CD4-positive, alpha-beta T cell treated with Interferon gamma for 1 hour (primary cell): Measurements from ENCODE around the gene PSMD10.

Experiments used
- DNase-seq: peaks from one replicate; pipeline ENCODE4 v3.0.0-alpha.2; 2020

PSMD10 gene

GRCh38 chrX:108091264-108091877 is at the start of gene PSMD10, which contains the start of gene ATG4A:
Gene PSMD10, minus strand, starts transcription at chrX:108091542. Its CDS starts 22 bp downstream, at chrX:108091520.
Gene ATG4A, plus strand, starts transcription at chrX:108091778. Its CDS starts 49 bp downstream, at chrX:108091827.
- peak; percentile 90 for DNase-seq

DNA sequence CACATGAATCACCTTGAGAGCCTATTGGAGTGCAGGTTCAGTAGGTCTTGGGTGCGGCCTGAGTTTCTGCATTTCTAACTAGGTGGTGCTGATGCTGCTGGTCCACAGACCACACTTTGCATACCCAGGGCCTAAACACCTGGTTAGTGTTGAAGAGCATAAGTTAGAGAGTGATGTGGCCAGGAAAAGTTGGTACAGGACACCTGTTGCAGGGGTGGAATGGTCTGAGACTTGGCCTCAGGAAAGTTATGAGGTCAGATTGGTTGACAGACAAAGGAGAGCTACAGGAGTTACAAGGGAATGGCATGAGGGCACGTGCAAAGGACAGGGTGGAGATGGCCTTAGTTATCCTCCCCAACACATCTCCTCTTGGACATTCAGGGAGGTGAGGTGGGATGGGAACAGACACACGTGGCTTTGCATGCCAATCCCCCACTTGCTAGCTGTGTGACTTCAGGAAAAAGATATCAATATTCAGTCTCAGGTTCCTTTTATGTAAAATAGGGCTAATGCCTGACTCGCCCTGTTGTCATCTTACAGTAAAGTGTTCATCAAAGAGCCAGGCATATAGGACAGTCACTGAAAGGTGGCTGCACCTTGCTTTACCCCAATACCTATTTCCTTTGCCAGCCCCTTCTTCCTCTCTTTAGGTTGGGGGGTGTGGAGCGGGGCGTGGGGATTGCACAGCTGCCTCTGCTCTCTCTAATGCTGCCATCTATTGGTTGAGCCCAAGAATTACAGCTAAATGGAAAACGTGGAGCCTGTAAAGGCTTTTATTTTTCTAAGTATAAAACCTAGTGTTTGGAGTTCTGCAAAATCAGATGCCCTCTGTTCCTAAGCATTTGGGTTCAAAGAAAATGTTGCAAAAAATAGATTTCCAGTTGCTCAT is 47.7 kb upstream of the PSMD10 start:
- no peak for DNase-seq

- DNase-seq, result no peak
Observed at GRCh38 chrX:108134724-108135123, 43.4 kb upstream of the PSMD10 start.

- no peak for DNase-seq
Observed at GRCh38 chrX:108132876-108133275, 41.5 kb upstream of the PSMD10 start.

DNA sequence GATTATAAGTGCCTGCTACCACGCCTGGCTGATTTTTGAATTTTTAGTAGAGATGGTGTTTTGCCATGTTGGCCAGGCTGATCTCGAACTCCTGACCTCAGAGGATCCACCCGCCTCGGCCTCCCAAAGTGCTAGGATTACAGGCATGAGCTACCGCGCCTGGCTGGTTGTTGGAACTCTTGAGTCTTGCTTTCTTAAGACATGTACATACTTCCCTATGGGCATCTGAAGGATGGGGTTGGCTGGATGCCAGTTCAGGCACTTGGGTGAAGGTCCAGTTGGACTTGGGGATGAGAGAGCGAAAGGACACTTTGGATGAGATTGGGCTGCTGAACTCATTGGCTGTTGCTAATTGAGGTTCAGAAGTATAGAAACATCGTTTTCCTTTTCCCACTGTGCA is 40.7 kb upstream of the PSMD10 start:
- no peak for DNase-seq

- DNase-seq, result no peak
Observed at GRCh38 chrX:108131471-108131870, 40.1 kb upstream of the PSMD10 start.

DNA sequence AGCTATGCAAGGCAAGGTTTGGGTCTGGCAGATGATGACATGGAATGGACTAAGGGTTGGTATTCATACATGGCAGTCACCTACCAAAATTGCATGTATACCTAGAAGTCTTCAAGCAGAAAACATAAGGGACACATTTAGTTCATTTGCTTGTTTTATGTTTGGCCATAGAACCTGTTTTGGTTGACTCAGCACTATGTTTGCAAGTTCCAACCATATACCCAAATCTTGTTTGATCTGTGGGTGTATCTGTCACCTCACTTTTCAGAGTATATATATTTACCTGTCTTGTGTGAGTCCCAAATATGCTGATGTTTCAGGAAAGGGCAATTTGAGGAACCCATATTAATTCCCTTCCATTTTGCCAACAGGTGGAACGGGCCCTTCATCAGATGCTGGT is 39.5 kb upstream of the PSMD10 start:
- no peak for DNase-seq

DNA sequence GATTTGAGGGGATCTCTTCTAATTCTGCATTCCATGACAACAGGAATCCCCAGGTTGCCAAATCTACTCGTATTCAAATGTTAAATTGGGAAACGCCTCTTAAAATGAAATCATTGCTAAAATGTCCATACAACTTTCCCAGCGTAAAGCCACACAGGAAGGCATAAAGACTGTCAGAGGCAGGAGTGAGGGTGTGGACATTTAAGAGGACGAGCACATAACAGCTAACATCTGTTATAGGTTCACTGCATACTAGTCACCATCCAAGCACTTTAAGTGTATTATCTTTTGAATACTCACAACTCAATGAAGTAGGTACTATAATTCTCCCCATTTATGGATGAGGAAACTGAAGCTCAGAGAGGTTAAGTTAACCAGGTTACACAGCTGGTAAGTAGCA is 35.8 kb upstream of the PSMD10 start:
- no peak for DNase-seq

- no peak for DNase-seq
Observed at GRCh38 chrX:108126661-108127060, 35.3 kb upstream of the PSMD10 start.

GRCh38 chrX:108123591-108124366 is 32.4 kb upstream of the PSMD10 start:
- no peak for DNase-seq

GRCh38 chrX:108122748-108123147 is 31.4 kb upstream of the PSMD10 start:
- no peak for DNase-seq

DNA sequence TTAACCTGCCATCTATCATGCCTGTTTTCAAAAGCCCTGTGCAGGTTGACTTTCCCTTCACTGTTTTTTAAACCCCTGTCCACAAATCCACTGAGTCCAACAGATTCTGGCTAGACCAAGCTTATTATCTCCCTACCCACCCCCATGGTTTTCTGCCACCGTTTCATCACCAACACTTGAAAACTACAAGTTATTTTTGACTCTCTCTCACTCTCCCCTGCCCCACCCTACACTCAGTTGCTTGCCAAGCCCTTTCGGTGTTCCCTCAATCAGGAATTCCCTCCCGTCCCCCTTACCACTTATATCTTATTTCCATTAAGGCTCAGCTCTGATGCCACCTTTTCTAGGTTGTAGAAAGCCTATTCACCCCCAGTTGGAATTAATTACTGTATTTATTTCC is 29.9 kb upstream of the PSMD10 start:
- DNase-seq, result no peak

DNA sequence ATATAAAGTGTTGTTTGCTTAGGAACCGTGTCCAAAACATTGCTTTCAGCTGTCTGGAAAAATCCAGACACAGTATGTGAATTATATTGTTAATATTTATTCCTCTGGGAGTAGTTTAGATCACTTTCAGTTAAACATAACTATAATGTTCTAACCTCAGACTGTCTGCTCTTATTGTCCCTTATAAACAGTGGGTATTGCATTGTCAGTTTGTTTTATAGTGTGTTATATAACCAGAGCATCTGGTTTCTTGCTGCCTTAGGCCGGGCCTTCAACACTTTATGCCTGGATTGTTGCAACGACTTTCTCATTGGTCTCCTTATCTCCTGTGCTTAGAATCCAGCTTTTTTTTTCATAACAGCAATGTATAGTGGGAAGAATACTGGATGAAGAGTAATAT is 26.6 kb upstream of the PSMD10 start:
- DNase-seq, result no peak

GRCh38 chrX:108114541-108114940 is 23.2 kb upstream of the PSMD10 start:
- no peak for DNase-seq

DNA sequence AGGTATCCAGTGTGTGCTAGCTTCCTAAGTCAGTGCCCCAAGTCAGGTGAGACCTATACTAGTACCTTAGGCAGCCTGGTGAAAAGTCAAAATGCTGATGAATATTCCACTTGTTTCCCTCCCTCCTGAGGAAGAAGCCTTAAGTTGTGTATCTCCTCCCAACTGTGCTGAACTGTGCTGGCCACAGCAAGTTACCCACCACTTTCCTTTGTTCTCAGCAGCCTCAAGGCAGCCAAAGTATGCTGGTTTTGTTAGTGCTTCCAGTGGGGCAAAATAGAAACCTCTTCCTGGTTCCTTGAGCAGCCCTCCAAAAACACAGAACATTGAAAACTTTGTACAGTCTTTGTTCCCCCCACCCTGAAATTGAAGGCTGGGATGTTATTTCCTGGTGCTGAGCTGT is 14.1 kb upstream of the PSMD10 start:
- no peak for DNase-seq

- no peak for DNase-seq
Observed at GRCh38 chrX:108097380-108097779, 6.0 kb upstream of the PSMD10 start.

GRCh38 chrX:108091878-108092291 is 543 bp upstream of the PSMD10 start:
- no peak for DNase-seq

DNA sequence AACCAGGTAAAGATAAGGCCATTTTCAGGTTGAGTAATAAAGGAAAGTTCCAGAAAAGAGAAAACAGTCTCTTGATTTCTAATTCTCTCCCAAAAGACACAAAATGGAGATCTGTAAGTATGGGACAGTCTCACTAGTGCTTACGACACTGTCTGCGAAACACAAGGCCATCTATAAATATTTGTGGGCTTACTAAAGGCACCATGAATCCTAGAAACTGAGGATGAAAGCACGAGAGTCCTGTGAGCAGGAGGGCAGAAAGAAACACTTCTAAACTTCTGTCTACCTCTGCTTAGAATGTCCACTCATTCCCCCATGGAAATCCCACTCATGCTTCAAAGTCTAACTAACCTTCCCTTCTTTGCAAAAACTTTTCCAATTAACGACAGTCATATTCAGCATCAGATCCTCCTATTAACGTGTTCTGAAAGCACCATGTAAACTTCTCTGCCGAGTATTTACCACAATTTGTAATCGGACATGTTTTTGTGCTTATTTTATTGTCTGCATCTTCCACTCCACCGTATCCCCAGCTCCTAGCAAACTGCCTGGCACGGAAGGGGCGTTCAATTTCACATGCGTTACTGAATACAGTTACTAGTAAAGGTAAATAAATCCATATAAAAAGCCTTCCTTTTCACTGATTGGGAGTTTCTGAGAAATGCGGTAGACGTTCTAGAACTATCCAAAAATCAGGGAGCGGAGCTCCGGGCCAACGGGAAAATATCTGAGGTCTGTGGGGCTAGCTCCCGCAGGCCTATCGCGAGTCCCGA is 665 bp downstream of the PSMD10 start:
- no peak for DNase-seq

- DNase-seq, result no peak
Observed at GRCh38 chrX:108088511-108088910, 2.8 kb downstream of the PSMD10 start.

GRCh38 chrX:108087792-108088191 is 3.5 kb downstream of the PSMD10 start:
- no peak for DNase-seq

DNA sequence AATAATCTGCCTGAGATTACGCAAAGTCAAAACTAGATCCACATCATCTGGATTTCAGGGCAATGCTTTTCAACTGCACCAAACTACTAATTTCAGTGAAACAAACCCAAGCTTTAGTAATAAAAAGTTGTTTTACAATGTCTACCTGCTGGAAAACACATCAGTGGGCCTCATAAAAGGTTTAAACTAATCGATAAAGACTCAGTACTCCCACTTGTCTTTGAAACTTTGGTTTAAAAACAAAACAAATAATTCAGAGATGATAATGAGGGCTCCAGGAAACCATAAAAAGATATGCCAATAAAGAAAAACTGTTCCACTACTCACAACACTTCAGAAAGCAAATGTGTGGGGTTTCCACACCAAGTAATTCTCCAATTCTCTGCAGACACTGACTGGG is 10.2 kb downstream of the PSMD10 start:
- DNase-seq, result no peak

DNA sequence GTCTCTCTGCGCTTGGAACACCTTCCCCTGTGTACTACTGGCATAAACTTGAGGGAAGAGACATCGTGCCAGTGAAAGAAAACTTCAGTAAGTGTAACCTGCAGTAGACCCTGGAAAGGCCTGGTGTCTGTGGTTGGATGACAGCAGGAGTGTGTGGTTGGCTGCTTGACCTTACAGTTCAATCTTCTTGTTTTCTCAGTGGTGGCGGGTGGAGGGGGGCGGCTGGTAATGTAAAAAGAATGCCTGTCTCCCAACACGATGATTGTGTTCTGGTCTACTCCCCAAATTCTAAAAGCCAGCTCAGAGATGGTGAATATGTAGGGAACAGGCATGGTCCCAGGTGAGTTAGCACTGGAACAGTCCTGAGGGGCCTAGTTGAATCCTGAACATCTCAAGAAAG is 18.6 kb downstream of the PSMD10 start:
- no peak for DNase-seq

DNA sequence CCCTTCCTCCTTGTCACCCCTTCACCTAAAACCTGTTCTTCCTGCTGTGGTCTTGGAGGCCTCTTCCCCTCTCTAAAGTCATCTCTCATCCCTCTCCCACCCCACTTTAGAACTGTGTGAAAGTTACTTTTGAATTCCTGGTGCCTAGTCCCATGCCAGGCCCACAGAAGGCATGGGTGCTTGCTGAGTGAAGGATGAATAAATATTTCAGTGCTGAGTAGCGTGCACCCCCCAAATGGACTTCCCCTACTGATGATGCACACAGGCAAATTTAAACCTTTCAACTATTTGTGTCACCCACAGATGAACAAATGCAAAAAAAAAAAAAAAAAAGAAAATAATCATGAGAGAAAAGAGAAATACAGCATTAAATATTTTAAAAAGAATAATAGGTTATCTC is 19.8 kb downstream of the PSMD10 start:
- DNase-seq, result no peak
